VCaP (cell line): Measurements from ENCODE around the gene PPP3R2.
"Not testable (repeated sequence)": the region's sequence is repeated elsewhere in the genome, so short reads cannot be mapped to it uniquely, and the experiment has no call there.

ENCODE experiments used
- H3K27ac ChIP-seq: fragments of 450-650 bp; 2 replicates; pipeline ENCODE4 v1.5.1; 2017
- TF ChIP-seq, protein P1 (sequence below): fragments of 450-650 bp; conservative IDR thresholded peaks from 2 replicates; pipeline ENCODE4 v1.5.1; 2017; ENCODE audit warnings: mild to moderate bottlenecking, moderate library complexity

PPP3R2 gene

DNA sequence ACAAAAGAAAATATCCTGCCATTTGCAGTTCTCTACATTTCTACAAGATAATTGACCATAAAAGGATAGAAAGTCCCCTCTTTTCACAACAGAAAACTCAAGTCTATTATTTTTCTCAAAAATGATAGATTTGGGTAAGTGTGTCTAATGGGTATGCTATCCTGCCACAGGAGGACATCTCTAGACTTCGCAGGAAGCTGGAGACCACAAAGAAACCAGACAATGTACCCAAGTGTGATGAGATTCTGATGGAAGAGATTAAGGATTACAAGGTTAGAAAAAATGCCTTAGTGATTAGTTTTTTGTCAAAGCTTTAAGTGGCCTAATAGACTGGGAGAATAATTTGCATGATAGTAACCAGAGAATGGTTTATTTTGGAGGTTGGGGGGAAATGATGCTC is 33.0 kb downstream of the PPP3R2 start:
- TF ChIP-seq, protein P1, sequence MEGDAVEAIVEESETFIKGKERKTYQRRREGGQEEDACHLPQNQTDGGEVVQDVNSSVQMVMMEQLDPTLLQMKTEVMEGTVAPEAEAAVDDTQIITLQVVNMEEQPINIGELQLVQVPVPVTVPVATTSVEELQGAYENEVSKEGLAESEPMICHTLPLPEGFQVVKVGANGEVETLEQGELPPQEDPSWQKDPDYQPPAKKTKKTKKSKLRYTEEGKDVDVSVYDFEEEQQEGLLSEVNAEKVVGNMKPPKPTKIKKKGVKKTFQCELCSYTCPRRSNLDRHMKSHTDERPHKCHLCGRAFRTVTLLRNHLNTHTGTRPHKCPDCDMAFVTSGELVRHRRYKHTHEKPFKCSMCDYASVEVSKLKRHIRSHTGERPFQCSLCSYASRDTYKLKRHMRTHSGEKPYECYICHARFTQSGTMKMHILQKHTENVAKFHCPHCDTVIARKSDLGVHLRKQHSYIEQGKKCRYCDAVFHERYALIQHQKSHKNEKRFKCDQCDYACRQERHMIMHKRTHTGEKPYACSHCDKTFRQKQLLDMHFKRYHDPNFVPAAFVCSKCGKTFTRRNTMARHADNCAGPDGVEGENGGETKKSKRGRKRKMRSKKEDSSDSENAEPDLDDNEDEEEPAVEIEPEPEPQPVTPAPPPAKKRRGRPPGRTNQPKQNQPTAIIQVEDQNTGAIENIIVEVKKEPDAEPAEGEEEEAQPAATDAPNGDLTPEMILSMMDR: no peak
- H3K27ac ChIP-seq: no peak overlapping the region

- TF ChIP-seq, protein P1: peak; percentile 43
- not testable (repeated sequence) for H3K27ac ChIP-seq
Observed at GRCh38 chr9:101549472-101550098, 45.2 kb downstream of the PPP3R2 start.

- peak overlapping the region; percentile 77 for H3K27ac ChIP-seq
- TF ChIP-seq, protein P1: 0 out of 2 replicates have a peak, but pooled peaks have one; percentile 13
Observed at GRCh38 chr9:101543098-101543735, 51.6 kb downstream of the PPP3R2 start.
